RWPE2 (cell line): ENCODE results near the gene PRRC1.

Experiments
- ATAC-seq: fragments of 200-7000 bp; cut with Tn5 transposase; 3 replicates; pipeline ENCODE4 v1.9.1; 2021; ENCODE audit warnings: low read depth
- DNase-seq: peaks from one replicate; pipeline ENCODE4 v3.0.0-alpha.2; 2020; ENCODE audit warnings: low spot score
- H3K27ac ChIP-seq: fragments of 450-650 bp; 2 replicates; pipeline ENCODE4 v1.5.1; 2017; ENCODE audit warnings: mild to moderate bottlenecking; ENCODE audit not compliant: poor library complexity, severe bottlenecking
- H3K27me3 ChIP-seq: fragments of 250-450 bp; sonication (Bioruptor Pico); 2 replicates; pipeline ENCODE4 v1.5.1; 2021; ENCODE audit warnings: mild to moderate bottlenecking, moderate library complexity; ENCODE audit not compliant: insufficient read depth, poor library complexity, severe bottlenecking
- H3K36me3 ChIP-seq: fragments of 250-450 bp; sonication (Bioruptor Pico); 2 replicates; pipeline ENCODE4 v1.5.1; 2020; ENCODE audit warnings: low read depth, mild to moderate bottlenecking, moderate library complexity
- H3K4me1 ChIP-seq: fragments of 250-450 bp; sonication (Bioruptor Pico); 2 replicates; pipeline ENCODE4 v1.5.1; 2021; ENCODE audit warnings: mild to moderate bottlenecking, moderate library complexity; ENCODE audit not compliant: insufficient read depth, poor library complexity, severe bottlenecking
- H3K4me3 ChIP-seq: fragments of 250-450 bp; sonication (Bioruptor Pico); 2 replicates; pipeline ENCODE4 v1.5.1; 2021; ENCODE audit warnings: mild to moderate bottlenecking, moderate library complexity; ENCODE audit not compliant: severe bottlenecking
- H3K9me3 ChIP-seq: fragments of 250-450 bp; sonication (Bioruptor Pico); 2 replicates; pipeline ENCODE4 v1.5.1; 2021; ENCODE audit warnings: mild to moderate bottlenecking, moderate library complexity; ENCODE audit not compliant: severe bottlenecking
- CTCF ChIP-seq: fragments of 450-650 bp; IDR thresholded peaks from one replicate; pipeline ENCODE4 v1.5.1; 2017; ENCODE audit warnings: mild to moderate bottlenecking, moderate library complexity; ENCODE audit not compliant: poor library complexity, severe bottlenecking

Gene PRRC1

DNA sequence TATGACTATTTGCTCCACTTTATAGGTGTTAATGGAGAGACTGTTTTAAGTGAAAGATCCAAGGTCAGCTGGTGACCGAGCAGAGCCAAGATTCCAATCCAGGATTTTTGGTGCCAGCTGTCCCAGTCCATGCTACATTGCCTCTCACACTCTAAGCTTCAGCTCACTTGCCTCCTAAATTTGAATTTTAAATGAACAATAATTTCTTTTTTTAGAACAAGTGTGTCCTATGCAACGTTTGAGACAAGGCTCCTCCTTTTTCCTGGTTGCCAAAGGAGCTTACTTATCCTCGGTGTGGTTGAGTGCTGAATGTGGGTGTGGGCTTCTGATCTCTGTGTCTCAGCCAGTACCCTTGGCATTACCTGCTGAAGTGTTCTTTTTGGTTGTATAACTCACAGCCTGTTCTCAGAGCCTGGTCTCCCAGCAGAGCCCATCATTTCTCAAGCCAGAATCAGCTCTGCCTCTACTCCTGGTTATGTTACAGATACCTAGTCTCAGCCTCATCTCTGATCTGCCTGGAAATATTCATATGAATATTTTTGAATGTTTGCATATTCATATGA, 4.0 kb upstream of the PRRC1 start:
- Histone ChIP-seq H3K4me3 (no peak overlapping the region), H3K27me3 (no peaks in the 10 kb centered on the region), H3K9me3 (no peaks in the 10 kb centered on the region), H3K36me3 (peaks cover 2% of the 10 kb centered on the region; the same call in 1 of the 2 replicates), H3K4me1 (no peaks in the 10 kb centered on the region), H3K27ac (no peak overlapping the region)
- ATAC-seq (no peak), DNase-seq (no peak)
- TF ChIP-seq CTCF, result no peak

DNA sequence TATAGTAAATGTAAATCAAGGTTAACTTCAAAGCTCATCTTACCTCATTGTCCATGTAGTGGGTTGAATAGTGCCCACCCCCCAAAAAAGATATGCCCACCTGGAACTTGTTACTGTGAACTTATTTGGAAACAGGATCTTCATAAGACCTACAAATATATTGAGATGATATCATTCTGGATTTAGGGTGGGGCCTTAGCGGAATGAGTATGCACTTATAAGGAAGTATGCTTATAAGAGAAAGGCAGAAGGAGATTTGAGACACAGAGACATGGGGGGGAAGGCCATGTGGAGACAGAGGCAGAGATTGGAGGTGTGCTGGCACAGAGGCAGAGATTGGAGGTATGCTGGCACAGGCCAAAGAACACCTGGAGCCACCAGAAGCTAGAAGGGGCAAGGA, 2.6 kb upstream of the PRRC1 start:
- no peak for ATAC-seq

DNA sequence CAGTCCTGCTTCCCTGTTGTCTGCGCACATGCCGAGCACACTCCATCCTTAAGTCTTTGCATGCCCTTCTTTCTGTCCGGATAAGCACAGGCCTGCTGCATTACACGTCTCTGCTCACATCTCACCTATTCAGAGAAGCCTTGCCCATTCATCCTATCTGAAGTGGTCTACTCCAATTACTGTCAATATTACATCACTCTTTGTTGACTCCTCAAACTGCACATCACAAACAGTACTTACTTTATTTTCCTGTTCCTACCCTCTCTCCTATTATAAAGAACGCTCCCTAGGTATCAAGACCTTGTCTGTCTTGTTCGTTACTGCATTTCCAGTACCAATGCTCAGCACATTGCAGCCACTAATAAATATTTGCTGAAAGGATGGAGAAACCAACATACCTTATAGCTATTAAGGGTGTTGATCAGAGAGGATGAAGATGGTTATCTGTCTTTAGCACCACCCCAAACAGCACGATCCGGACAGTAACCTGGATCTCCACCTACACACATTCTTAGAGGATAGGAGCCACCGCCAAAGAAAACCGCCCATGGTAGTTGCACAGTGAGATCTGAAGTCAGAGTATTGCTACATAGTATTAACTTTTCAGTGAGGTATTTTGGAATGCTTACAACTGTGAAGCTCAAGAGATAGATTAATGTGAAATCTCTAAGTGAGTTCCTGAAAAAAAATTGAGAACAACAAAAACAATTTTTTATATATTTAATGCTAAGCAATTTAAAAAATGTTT, 1.6 kb upstream of the PRRC1 start:
- Histone ChIP-seq H3K4me3 (no peak overlapping the region), H3K27ac (no peak overlapping the region), H3K4me1 (peaks cover 8% of the 10 kb centered on the region), H3K36me3 (peaks cover 26% of the 10 kb centered on the region), H3K27me3 (no peaks in the 10 kb centered on the region), H3K9me3 (no peaks in the 10 kb centered on the region)
- ATAC-seq (no peak), DNase-seq (no peak)
- TF ChIP-seq CTCF, result no peak

More for the DNA sequence above, 2.6 kb upstream of the PRRC1 start:
- H3K27ac ChIP-seq, result no peak overlapping the region
- H3K27me3 ChIP-seq, result no peaks in the 10 kb centered on the region
- H3K9me3 ChIP-seq, result no peaks in the 10 kb centered on the region
- peaks cover 8% of the 10 kb centered on the region for H3K4me1 ChIP-seq
- no peak overlapping the region for H3K4me3 ChIP-seq
- no peak for DNase-seq
- peaks cover 15% of the 10 kb centered on the region for H3K36me3 ChIP-seq
- no peak for TF ChIP-seq CTCF

DNA sequence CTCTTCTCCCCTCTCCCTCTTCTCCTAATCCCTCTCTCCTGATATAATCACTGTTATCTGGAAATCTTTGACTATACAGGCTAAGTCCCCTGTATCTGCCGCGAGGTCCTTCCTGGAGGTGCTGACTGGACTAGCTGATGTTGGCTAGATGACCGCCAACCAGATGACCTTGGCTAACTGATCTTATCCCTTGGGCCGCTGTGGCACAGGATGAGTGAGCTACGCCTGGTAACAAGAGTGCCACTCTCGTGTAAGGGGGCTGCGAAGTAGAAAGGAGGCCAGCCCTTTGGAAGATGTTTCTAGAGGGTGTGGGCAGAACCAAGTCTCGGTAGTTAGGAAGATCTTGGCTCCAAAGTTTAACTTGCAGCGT, 345 bp upstream of the PRRC1 start:
- no peaks in the 10 kb centered on the region for H3K27me3 ChIP-seq
- ATAC-seq (peak; percentile 7), DNase-seq (no peak)
- H3K27ac ChIP-seq, result peak overlapping the region; percentile 62
- peaks cover 38% of the 10 kb centered on the region for H3K36me3 ChIP-seq
- H3K4me3 ChIP-seq, result peak overlapping the region; percentile 98
- peaks cover 3% of the 10 kb centered on the region for H3K9me3 ChIP-seq
- no peak for TF ChIP-seq CTCF
- peaks cover 8% of the 10 kb centered on the region for H3K4me1 ChIP-seq

DNA sequence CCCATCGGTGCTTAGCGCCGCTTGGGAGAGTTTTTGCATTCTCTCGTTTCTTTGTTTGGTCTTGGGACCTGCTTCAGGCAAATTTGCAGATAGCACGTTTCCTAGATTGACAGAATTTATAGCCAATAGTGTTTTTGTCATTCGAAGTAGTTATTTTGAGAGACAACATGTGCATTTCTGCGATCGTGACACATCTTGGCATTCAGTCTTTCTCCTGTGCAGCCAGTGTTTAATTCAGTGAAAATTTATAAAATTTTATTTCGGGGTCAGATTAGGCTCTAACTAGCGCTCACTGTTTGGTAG, 830 bp downstream of the PRRC1 start:
- ATAC-seq, result no peak
- peak overlapping the region; percentile 62 for H3K27ac ChIP-seq
- DNase-seq, result no peak

More for the DNA sequence above, 830 bp downstream of the PRRC1 start:
- Histone ChIP-seq H3K4me1 (peaks cover 8% of the 10 kb centered on the region), H3K4me3 (peak overlapping the region; percentile 98), H3K9me3 (peaks cover 3% of the 10 kb centered on the region), H3K36me3 (peaks cover 50% of the 10 kb centered on the region), H3K27me3 (no peaks in the 10 kb centered on the region)
- TF ChIP-seq CTCF, result no peak
